CD4-positive, alpha-beta T cell treated with Interleukin-6 for 4 hours (primary cell): Measurements from ENCODE around the gene TRAPPC4.
"Not testable (repeated sequence)": the region's sequence is repeated elsewhere in the genome, so short reads cannot be mapped to it uniquely, and the experiment has no call there.

Experiments
- DNase-seq: peaks from one replicate; pipeline ENCODE4 v3.0.0-alpha.2; 2020; ENCODE audit warnings: mixed read lengths

The TRAPPC4 gene

DNA sequence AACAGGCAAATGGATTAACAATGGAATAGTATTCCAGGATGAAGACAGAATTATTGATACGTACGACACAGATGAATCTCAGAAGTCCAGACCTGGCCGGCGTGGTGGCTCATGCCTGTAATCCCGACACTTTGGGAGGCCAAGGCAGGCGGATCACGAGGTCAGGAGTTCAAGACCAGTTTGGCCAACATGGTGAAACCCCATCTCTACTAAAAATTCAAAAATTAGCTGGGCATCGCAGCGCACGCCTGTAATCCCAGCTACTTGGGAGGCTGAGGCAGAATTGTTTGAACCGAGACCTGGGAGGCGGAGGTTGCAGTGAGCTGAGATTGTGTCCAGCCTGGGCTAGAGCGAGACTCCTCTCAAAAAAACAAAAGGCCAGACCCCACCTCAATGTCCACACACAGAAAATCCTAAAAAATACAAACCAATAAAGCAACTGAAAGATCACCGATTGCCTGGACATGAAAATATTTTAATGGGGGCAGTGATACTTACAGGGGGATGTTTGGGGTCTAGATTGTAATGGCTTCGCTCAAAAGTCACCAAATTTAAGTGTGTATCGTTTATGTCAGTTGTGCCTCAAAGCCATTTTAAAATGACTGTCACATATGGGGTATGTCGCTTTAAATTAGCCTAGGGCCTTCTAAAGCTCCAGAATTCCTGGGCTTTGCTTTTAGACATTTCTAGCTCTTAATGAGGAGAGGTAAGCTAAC is 4.2 kb upstream of the TRAPPC4 start:
- DNase-seq, result no peak

- no peak for DNase-seq
These were observed 3.4 kb upstream of the TRAPPC4 start for GRCh38 chr11:119015054-119015611.

GRCh38 chr11:119016216-119017009 is 2.2 kb upstream of the TRAPPC4 start:
- DNase-seq, result no peak

GRCh38 chr11:119017377-119017776 is 1.2 kb upstream of the TRAPPC4 start:
- DNase-seq, result not testable (repeated sequence)

GRCh38 chr11:119019996-119020395 is 1.4 kb downstream of the TRAPPC4 start:
- no peak for DNase-seq

GRCh38 chr11:119021631-119022030 is 3.1 kb downstream of the TRAPPC4 start:
- DNase-seq, result no peak

- DNase-seq, result no peak
These were observed 5.2 kb downstream of the TRAPPC4 start for GRCh38 chr11:119023741-119024140.

DNA sequence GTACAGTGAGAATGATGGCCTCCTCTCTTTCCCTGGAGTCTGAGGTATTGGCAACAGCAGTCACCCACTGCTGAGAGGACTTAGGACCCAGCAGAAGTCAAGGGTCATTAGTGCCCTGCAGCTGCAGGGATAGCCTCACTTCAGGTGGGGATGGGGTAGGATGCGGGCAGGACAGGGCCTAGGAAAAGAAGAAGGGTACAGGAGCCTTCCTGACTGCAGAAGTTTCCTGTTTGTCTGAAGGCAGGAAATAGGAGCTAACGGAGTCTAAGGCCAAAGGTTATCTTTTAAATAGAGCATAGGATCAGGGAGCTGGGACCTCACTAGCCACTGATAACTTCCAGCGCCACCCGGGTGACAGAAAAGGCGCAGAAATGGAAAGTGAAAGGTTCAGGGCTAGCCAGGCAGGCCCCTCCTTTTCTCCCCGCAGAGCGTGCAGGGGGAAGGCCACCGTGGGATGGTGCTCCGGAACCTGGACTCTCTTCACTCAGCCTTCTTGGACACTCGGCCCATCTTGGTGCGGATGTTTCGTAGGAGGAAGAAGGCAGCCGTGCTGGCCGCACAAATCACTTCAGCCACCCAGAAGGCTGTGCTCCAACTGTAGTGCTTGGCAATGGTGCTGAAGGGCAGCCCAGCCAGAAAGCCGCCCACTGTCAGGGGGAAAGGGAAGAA is 6.0 kb downstream of the TRAPPC4 start:
- no peak for DNase-seq

DNA sequence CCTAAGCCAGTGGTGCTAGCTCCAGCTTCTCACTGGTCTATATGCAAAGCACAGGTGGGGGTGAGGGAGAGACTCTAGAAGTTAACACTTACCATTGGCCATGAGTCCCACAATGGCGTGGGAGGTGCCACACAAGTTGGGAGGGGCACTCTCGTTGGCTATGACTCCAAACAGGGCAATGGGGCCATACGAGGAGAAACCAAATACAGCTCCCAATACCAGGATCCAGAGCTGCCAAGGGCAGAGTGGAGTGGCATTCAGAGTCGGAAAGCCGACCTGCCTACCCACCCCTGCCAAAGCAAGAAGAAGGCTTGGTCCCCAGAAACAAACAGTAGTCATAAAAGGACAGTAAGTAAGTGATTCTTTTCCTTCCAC is 6.5 kb downstream of the TRAPPC4 start:
- no peak for DNase-seq

DNA sequence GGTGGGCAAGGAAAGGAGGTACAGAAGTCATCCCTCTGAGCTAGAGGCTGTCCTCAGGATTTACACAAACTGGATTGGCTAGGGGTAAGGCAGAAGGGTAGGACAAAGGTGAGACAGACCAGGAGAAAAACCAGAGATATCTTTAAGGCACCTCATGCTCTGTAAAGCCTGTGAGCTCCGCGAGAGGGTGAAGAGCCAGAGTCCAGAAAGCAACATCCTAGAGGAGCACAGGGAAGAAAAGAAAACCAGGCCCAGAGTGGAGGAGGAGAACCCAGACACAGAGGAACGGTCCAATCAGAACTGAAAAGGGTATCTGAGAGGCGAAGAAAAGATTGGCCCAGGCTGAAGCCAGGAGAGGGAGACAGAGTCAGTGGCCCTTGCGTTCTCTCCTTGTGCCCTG is 7.0 kb downstream of the TRAPPC4 start:
- no peak for DNase-seq

DNA sequence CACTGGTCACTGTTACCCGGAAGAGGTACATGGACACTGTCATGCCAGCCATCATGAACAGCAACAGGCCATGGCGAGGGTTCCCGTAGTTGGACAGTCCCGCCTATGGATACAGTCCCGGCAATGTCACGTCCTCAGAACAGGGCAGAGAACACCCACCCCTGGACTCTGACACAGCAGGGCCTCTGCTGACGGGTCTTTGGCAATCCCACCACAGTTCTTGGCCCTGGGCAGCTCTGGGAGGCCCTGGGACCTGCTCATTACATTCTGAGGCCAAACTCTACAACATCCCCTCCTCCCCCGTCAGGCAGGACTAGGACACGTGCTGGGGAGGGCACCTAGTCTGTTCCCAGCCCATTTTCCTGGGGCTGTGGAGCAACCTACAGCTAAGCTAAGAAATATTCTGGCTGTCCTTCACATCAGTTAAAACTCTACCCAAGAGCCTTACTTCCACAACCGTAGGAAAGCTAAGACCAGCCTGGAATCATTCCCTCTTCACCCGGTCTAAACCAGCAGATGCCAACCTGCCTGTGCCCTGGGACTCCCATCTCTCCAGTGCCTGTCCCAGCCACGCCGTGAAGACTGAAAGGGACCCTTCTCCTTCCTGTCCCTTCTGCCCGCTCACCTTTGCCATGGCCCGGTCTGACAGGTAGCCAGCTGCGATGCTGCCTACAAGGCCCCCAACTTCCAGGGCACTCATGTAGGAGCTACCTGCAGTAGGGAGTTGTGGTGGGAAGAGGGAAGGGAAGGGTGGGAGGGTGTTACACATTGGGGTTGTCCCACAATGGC is 7.6 kb downstream of the TRAPPC4 start:
- DNase-seq, result no peak

- DNase-seq, result no peak
These were observed 8.4 kb downstream of the TRAPPC4 start for GRCh38 chr11:119026970-119027369.

DNA sequence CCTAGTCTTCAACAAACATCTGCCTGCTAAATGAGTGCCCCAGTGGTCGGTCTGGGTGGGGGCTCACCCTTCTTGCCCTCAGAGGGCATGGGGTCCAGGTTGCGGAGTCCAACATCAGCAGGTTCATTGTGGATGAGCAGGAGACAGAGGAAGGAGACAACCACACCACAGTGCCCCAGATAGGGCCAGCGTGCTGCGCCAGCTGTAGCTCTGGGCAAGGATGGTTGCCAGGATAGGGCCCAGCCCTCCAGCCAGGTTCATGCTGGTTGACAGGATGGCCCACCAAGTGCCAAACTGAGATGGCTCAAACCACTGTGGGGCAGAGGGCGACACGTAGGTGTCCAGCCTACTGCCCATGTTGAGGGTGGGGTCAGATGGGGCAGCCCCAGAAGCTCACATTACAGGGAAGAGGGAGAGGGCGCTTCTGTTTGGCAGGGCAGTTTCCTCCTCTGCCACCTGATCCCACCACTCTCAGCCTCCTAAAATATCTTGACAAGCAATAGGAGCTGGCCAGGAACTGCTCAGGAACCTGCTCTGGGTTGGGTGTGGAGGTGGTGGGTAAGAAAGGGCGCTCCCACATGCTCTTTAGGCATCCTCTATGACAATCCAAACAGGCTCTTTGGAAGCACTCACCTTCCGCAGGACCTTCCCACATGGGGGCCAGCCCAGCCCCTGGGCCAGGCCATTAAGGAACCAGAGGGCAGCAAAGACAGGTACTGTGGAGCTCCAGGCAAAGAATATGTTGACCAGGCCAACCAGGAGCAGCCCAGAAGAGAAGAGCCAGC is 9.2 kb downstream of the TRAPPC4 start:
- no peak for DNase-seq

DNA sequence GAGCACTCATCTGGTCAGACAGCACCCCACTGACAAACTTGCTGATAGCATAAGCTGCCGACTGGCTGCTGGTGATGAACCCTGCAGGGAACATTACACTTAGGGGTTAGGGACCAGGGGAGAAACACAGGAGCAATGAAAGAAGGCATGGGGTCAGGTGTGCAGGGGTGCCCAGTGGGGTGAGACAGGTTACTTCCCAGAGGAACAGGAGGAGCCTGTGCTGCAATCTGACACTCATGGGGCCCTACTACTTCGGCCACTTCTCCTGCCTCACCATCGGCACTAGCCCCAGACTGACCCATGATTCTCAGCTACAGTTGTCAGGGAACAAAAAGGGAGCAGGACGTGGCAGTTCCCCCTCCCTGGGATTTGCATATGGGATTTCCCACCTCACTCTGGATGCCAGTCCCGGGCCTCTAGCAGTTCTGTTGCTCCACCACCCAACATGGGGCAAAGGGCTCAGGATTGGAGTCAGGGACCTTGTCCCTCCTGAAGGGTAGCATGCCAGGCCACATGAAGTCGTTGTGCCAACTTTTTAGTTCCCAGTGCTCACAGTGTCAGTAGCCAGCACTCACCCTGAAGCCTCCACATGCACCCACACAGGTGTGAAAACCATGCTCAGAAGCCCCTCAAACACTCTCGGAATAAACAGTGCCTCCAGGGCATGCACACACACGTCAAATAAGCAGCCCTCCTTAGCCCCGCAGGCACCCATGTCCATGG is 9.9 kb downstream of the TRAPPC4 start:
- DNase-seq, result no peak

GRCh38 chr11:119029069-119029339 is 10.4 kb downstream of the TRAPPC4 start:
- DNase-seq, result no peak

- no peak for DNase-seq
These were observed 10.9 kb downstream of the TRAPPC4 start for GRCh38 chr11:119029340-119030028.

GRCh38 chr11:119030029-119030328 is 11.4 kb downstream of the TRAPPC4 start:
- DNase-seq, result no peak

GRCh38 chr11:119030329-119031047 is 11.9 kb downstream of the TRAPPC4 start, which contains the start of gene SLC37A4:
TSS of gene SLC37A4 (minus strand) at chr11:119030877.
- peak; percentile 99 for DNase-seq

DNA sequence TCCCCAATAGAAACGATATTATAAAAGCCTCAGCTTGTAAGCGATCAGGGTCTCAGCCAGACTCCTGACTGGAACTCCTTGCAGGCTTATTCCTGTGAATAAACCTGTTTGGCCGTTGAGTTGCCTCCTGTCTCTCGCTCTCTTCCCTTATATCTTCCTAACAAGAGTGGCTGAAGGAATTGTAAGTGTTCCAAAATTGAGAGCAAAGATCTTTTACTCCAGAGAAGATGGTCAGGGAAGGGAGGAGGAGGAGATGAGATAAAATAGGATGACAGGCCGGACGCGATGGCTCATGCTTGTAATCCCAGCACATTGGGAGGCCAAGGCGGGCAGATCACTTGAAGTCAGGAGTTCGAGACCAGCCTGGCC is 13.3 kb downstream of the TRAPPC4 start:
- no peak for DNase-seq

GRCh38 chr11:119033421-119033820 is 14.9 kb downstream of the TRAPPC4 start:
- not testable (repeated sequence) for DNase-seq
